ENCODE results near the gene ISCU. TPM values are rescaled to one million over a fixed set of nuclear protein-coding genes. Genes with fewer than 3 reads are reported as not detected.

ISCU gene
- total RNA-seq, 1 experiment from 2014 or later: 86.9 TPM

DNA sequence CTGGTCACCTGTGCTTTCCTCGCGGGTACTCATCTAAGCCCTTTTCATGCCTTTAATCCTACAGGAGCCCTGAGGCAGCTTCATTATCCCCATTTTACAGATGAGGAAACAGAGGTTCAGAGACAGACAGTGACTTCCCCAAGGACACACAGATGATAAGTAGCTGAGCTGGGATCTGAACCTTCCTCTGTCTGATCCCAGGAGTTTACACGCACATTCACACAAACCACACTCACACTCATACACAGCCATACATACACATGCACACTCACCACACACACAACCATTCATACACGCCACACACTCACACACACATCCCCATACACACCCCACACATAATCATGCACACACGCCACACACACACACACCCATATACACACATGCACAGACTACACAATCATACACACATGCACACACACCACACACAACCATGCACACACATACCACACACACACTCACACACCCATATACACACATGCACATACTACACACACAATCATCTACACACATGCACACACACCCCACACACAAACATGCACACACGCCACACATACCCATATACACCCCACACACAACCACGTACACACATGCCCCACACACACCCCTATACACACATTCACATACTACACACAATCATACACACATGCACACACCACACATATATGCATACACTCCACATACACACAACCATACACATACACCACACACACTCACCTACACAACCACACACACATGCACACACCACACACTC, 32.7 kb downstream of the ISCU start:
- CTCF ChIA-PET: no interaction called here

DNA sequence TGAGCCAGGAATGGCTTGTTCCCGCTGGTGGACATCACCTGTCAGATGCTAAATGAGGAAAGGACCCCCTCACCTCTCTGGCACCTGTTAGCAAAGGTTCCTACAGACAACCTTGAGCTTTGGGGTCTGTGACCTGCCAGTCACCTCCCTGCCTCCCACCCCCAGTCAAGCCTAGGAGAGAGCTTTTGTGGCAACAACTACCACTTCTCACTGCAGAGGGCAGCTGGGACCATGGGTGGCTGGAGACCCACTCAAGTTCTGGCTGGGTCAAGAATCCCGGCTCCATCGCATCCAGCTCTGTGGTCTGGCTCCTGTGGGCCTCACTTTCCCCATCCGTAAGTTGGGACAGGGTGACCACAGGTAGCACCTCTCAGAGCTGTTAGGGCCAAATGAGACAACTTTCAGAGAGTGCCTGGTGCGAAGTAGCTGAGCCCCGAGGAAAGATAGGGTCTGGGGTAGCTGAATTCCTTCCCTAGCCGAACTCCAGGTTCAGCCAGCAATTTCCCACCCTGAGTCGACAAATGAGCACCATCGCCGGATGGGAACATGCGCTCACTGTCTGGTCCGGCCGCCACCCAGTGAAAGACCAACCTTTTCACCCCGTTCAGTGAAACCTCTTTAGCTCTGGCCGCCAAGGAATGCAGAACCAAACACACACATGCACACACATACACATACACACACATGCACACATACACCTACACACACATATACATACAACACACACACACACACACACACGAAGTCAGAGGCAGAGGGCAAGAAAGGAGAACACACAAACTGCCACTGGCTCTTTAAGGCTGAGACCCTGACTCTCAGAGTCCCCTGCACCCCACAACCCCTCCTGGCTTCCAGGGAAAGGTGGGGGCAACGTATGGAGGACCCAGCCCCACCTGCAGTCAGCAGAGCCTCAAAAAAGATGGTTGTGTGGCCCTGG, 33.6 kb downstream of the ISCU start:
- H3K4me3 ChIP-seq (ENCODE audit: low read depth, low read length): no peak overlapping the region
- H3K36me3 ChIP-seq (ENCODE audit: control insufficient read depth, insufficient read depth, low read length): no peaks in the 10 kb centered on the region
- H3K4me1 Mint-ChIP-seq (ENCODE audit: low read depth, unreplicated experiment): no peaks in the 10 kb centered on the region
- intact Hi-C loops (cut with micrococcal nuclease; ENCODE audit: unreplicated experiment): no loop called here
- H3K27me3 Mint-ChIP-seq (ENCODE audit: insufficient read depth, unreplicated experiment): no peaks in the 10 kb centered on the region
- ChIA-PET POLR2A (no interaction called here), CTCF (no interaction called here)
- H3K9me3 ChIP-seq: no peaks in the 10 kb centered on the region
- no peak overlapping the region for H3K4me3 Mint-ChIP-seq (ENCODE audit: unreplicated experiment)
- H3K27me3 ChIP-seq (replicated peaks; ENCODE audit: control insufficient read depth, insufficient read depth, low read length): no peaks in the 10 kb centered on the region
- no TSS peak for BruUV-seq (replicated peaks)
- no peaks in the 10 kb centered on the region for H3K9me3 Mint-ChIP-seq (ENCODE audit: unreplicated experiment)
- H3K4me1 ChIP-seq: no peaks in the 10 kb centered on the region
- no peak for TF ChIP-seq CTCF (IDR thresholded peaks at IDR 0.05; ENCODE audit: insufficient read depth in 1 of 2, low read depth in 1 of 2, low read length in 1 of 2, severe bottlenecking in 1 of 2, unreplicated experiment in 1 of 2)
- no peaks in the 10 kb centered on the region for H3K36me3 Mint-ChIP-seq (ENCODE audit: insufficient read depth, unreplicated experiment)
- DNase-seq: no peak
- no peak overlapping the region for H3K27ac Mint-ChIP-seq (ENCODE audit: unreplicated experiment)

More for the DNA sequence above, 32.7 kb downstream of the ISCU start:
- H3K4me1 ChIP-seq: no peaks in the 10 kb centered on the region
- no peaks in the 10 kb centered on the region for H3K36me3 ChIP-seq (ENCODE audit: control insufficient read depth, insufficient read depth, low read length)
- H3K27ac Mint-ChIP-seq (ENCODE audit: unreplicated experiment): no peak overlapping the region
- no peaks in the 10 kb centered on the region for H3K4me1 Mint-ChIP-seq (ENCODE audit: low read depth, unreplicated experiment)
- H3K9me3 ChIP-seq: no peaks in the 10 kb centered on the region
- TF ChIP-seq CTCF (IDR thresholded peaks at IDR 0.05; ENCODE audit: insufficient read depth in 1 of 2, low read depth in 1 of 2, low read length in 1 of 2, severe bottlenecking in 1 of 2, unreplicated experiment in 1 of 2): no peak
- no peaks in the 10 kb centered on the region for H3K36me3 Mint-ChIP-seq (ENCODE audit: insufficient read depth, unreplicated experiment)
- no peaks in the 10 kb centered on the region for H3K27me3 Mint-ChIP-seq (ENCODE audit: insufficient read depth, unreplicated experiment)
- no peaks in the 10 kb centered on the region for H3K9me3 Mint-ChIP-seq (ENCODE audit: unreplicated experiment)
- intact Hi-C loops (cut with micrococcal nuclease; ENCODE audit: unreplicated experiment): no loop called here
- DNase-seq: no peak
- no peaks in the 10 kb centered on the region for H3K27me3 ChIP-seq (replicated peaks; ENCODE audit: control insufficient read depth, insufficient read depth, low read length)
- no peak overlapping the region for H3K4me3 ChIP-seq (ENCODE audit: low read depth, low read length)
- POLR2A ChIA-PET: no interaction called here
- no TSS peak for BruUV-seq (replicated peaks)
- H3K4me3 Mint-ChIP-seq (ENCODE audit: unreplicated experiment): no peak overlapping the region

- no peaks in the 10 kb centered on the region for H3K36me3 Mint-ChIP-seq (ENCODE audit: insufficient read depth, unreplicated experiment)
- no peak overlapping the region for H3K4me3 Mint-ChIP-seq (ENCODE audit: unreplicated experiment)
- H3K4me1 Mint-ChIP-seq (ENCODE audit: low read depth, unreplicated experiment): no peaks in the 10 kb centered on the region
- no peaks in the 10 kb centered on the region for H3K27me3 Mint-ChIP-seq (ENCODE audit: insufficient read depth, unreplicated experiment)
- no peak for TF ChIP-seq CTCF (IDR thresholded peaks at IDR 0.05; ENCODE audit: insufficient read depth in 1 of 2, low read depth in 1 of 2, low read length in 1 of 2, severe bottlenecking in 1 of 2, unreplicated experiment in 1 of 2)
- intact Hi-C loops (cut with micrococcal nuclease; ENCODE audit: unreplicated experiment): no loop called here
- no peaks in the 10 kb centered on the region for H3K36me3 ChIP-seq (ENCODE audit: control insufficient read depth, insufficient read depth, low read length)
- POLR2A ChIA-PET: no interaction called here
- no peaks in the 10 kb centered on the region for H3K9me3 ChIP-seq
- CTCF ChIA-PET: no interaction called here
- H3K27me3 ChIP-seq (replicated peaks; ENCODE audit: control insufficient read depth, insufficient read depth, low read length): no peaks in the 10 kb centered on the region
- no TSS peak for BruUV-seq (replicated peaks)
- no peaks in the 10 kb centered on the region for H3K4me1 ChIP-seq
- H3K4me3 ChIP-seq (ENCODE audit: low read depth, low read length): no peak overlapping the region
- no peak for DNase-seq
- no peaks in the 10 kb centered on the region for H3K9me3 Mint-ChIP-seq (ENCODE audit: unreplicated experiment)
- H3K27ac Mint-ChIP-seq (ENCODE audit: unreplicated experiment): no peak overlapping the region
Measured at GRCh38 chr12:108596854-108597558, 34.6 kb downstream of the ISCU start.
